IMR-90 (cell line): Measurements from ENCODE around the gene CXCL3. TPM values are rescaled to one million over a fixed set of nuclear protein-coding genes. Genes with fewer than 3 reads are reported as not detected.

ENCODE experiments used
- ATAC-seq: fragments of 200-7000 bp; cut with Tn5 transposase; 2 replicates; pipeline ENCODE4 v1.9.1; 2020; ENCODE audit warnings: low read depth, mild to moderate bottlenecking, moderate library complexity
- BruUV-seq: library from RNA; stranded (reverse); fragments of 400-500 nt; replicated peaks from 2 replicates; lab custom pipeline; 2021; lab: Mats Ljungman, UMichigan
- CTCF ChIA-PET: fragments of 300-600 bp; formaldehyde crosslinking; extraction: SDS; loops from one replicate; lab custom pipeline; 2021; ENCODE audit warnings: antibody characterized with exemption; lab: Yijun Ruan, JAX
- POLR2A ChIA-PET: fragments of 300-600 bp; sonication (Branson Sonifier 250); formaldehyde crosslinking; loops from one replicate; lab custom pipeline; 2022; ENCODE audit warnings: antibody characterized with exemption; ENCODE audit not compliant: unreplicated experiment; lab: Charles Lee
- DNase-seq: peaks from one replicate; pipeline ENCODE4 v3.0.0; 2013
- H2AFZ ChIP-seq: replicated peaks from 2 replicates; pipeline ENCODE3; 2013; ENCODE audit warnings: low read length, mild to moderate bottlenecking; ENCODE audit not compliant: poor library complexity
- H2AK5ac ChIP-seq: 2 replicates; pipeline ENCODE4 v1.6.1; 2013; ENCODE audit warnings: low read depth, low read length, inconsistent platforms
- H2AK9ac ChIP-seq: replicated peaks from 2 replicates; pipeline ENCODE3; 2013; ENCODE audit warnings: mild to moderate bottlenecking, low read depth, low read length, moderate library complexity; ENCODE audit not compliant: poor library complexity
- H2BK120ac ChIP-seq: 2 replicates; pipeline ENCODE4 v1.6.1; 2013; ENCODE audit warnings: low read depth, low read length, inconsistent platforms
- H2BK15ac ChIP-seq: 3 replicates; pipeline ENCODE4 v1.6.1; 2013; ENCODE audit warnings: low read depth, low read length, inconsistent platforms
- H2BK20ac ChIP-seq: 2 replicates; pipeline ENCODE4 v1.6.1; 2013; ENCODE audit warnings: low read depth, mild to moderate bottlenecking, inconsistent platforms, low read length, moderate library complexity
- H2BK5ac ChIP-seq: 2 replicates; pipeline ENCODE4 v1.6.1; 2013; ENCODE audit warnings: mild to moderate bottlenecking, low read depth, low read length, inconsistent platforms; ENCODE audit not compliant: poor library complexity, severe bottlenecking
- H3K14ac ChIP-seq: replicated peaks from 2 replicates; pipeline ENCODE4 v1.6.1; 2013; ENCODE audit warnings: low read depth, low read length, inconsistent platforms
- H3K18ac ChIP-seq: 2 replicates; pipeline ENCODE4 v1.6.1; 2013; ENCODE audit warnings: low read depth, low read length, control low read depth
- H3K23ac ChIP-seq: 2 replicates; pipeline ENCODE4 v1.6.1; 2013; ENCODE audit warnings: low read depth, low read length, inconsistent platforms
- H3K27ac ChIP-seq: 2 replicates; pipeline ENCODE4 v1.5.1; 2013; ENCODE audit warnings: mild to moderate bottlenecking, control low read depth, low read length; ENCODE audit not compliant: insufficient read depth
- H3K27me3 ChIP-seq: 2 replicates; pipeline ENCODE4 v1.6.1; 2013; ENCODE audit warnings: low read length; ENCODE audit not compliant: control insufficient read depth, insufficient read depth
- H3K36me3 ChIP-seq: 2 replicates; pipeline ENCODE4 v1.6.1; 2013; ENCODE audit warnings: low read length, mixed read lengths; ENCODE audit not compliant: control insufficient read depth, insufficient read depth
- H3K4ac ChIP-seq: 2 replicates; pipeline ENCODE4 v1.6.1; 2013; ENCODE audit warnings: low read depth, low read length, inconsistent platforms
- H3K4me1 ChIP-seq: 2 replicates; pipeline ENCODE4 v1.6.1; 2013; ENCODE audit warnings: low read length, mixed read lengths; ENCODE audit not compliant: control insufficient read depth, insufficient read depth
- H3K4me2 ChIP-seq: 2 replicates; pipeline ENCODE4 v1.6.1; 2013; ENCODE audit warnings: low read depth, mild to moderate bottlenecking, control low read depth, low read length, moderate library complexity
- H3K4me3 ChIP-seq: 2 replicates; pipeline ENCODE4 v1.5.1; 2013; ENCODE audit warnings: low read depth, mild to moderate bottlenecking, control low read depth, low read length, moderate library complexity; ENCODE audit not compliant: insufficient read depth
- H3K56ac ChIP-seq: 2 replicates; pipeline ENCODE4 v1.6.1; 2013; ENCODE audit warnings: low read length, inconsistent platforms; ENCODE audit not compliant: insufficient read depth; ENCODE audit errors: extremely low read depth
- H3K79me1 ChIP-seq, 2 experiments: 2 replicates each; pipeline ENCODE4 v1.6.1; 2013; ENCODE audit warnings: low read length in 2 of 2, inconsistent platforms in 1 of 2, low read depth in 1 of 2
- H3K9ac ChIP-seq: 2 replicates; pipeline ENCODE4 v1.6.1; 2013; ENCODE audit warnings: low read depth, low read length, control low read depth
- H3K9me1 ChIP-seq: 2 replicates; pipeline ENCODE4 v1.6.1; 2013; ENCODE audit warnings: low read length, inconsistent platforms; ENCODE audit not compliant: insufficient read depth
- H3K9me3 ChIP-seq: 2 replicates; pipeline ENCODE4 v1.6.1; 2013; ENCODE audit warnings: low read length; ENCODE audit not compliant: control insufficient read depth, insufficient read depth
- H4K20me1 ChIP-seq: 2 replicates; pipeline ENCODE4 v1.6.1; 2013; ENCODE audit warnings: low read length, inconsistent platforms; ENCODE audit not compliant: insufficient read depth
- H4K5ac ChIP-seq: 2 replicates; pipeline ENCODE4 v1.6.1; 2013; ENCODE audit warnings: mild to moderate bottlenecking, low read depth, low read length, control low read depth
- H4K8ac ChIP-seq, 2 experiments: 2 replicates each; pipeline ENCODE4 v1.6.1; 2013; ENCODE audit warnings: low read depth in 2 of 2, low read length in 2 of 2, control low read depth in 1 of 2, inconsistent platforms in 1 of 2
- H4K91ac ChIP-seq: 2 replicates; pipeline ENCODE4 v1.6.1; 2013; ENCODE audit warnings: low read depth, low read length, inconsistent platforms; ENCODE audit not compliant: insufficient read depth
- CHD1 ChIP-seq: IDR thresholded peaks from 2 replicates; pipeline ENCODE4 v1.6.1; 2012; ENCODE audit warnings: low read depth, low read length, improper control_type of control experiment
- MAFK ChIP-seq: IDR thresholded peaks from 2 replicates; pipeline ENCODE4 v1.6.1; 2012; ENCODE audit warnings: low read depth, low read length, improper control_type of control experiment
- NFE2L2 ChIP-seq: fragments of 150-350 bp; IDR thresholded peaks from 2 replicates; pipeline ENCODE4 v1.6.1; 2016; ENCODE audit warnings: low read depth, mild to moderate bottlenecking, low read length
- RFX5 ChIP-seq: IDR thresholded peaks from 2 replicates; pipeline ENCODE4 v1.8.0; 2012; ENCODE audit warnings: low read depth, mild to moderate bottlenecking, low read length, moderate library complexity
- SMC3 ChIP-seq: fragments of 150-350 bp; IDR thresholded peaks from 2 replicates; pipeline ENCODE4 v1.6.1; 2016; ENCODE audit warnings: low read depth, mild to moderate bottlenecking, antibody characterized with exemption, low read length, moderate library complexity
- dilution Hi-C: fragments of 300-500 bp; cut with HindIII; formaldehyde crosslinking; loops from one replicate; pipeline ENCODE4 v1.14.3; 2018; ENCODE audit warnings: low sequenced_read_pairs; ENCODE audit not compliant: unreplicated experiment
- in situ Hi-C: fragments of 300-500 bp; cut with MboI; formaldehyde crosslinking; loops from 3 replicates; pipeline ENCODE4 v1.14.3; 2019; ENCODE audit warnings: low sequenced_read_pairs, inconsistent platforms, mixed read lengths
- intact Hi-C: fragments of 100-400 bp; cut with micrococcal nuclease; formaldehyde crosslinking; loops from 2 replicates; pipeline ENCODE4 v1.10.0; 2022
- polyA plus RNA-seq, 3 experiments: library from polyadenylated mRNA; depleted of rRNA; stranded (reverse); fragments of >200 nt; gene quantifications; 2 replicates each; pipeline ENCODE4 v1.2.3, GENCODE V29; 2012; ENCODE audit warnings: low replicate concordance in 1 of 3
- total RNA-seq: library from RNA; depleted of rRNA; stranded (reverse); fragments of >200 nt; gene quantifications from 2 replicates; pipeline ENCODE4 v1.2.3, GENCODE V29; 2012

CXCL3 gene
- total and polyA plus RNA-seq, 2 of the 4 experiments (the other 2 are of a cell fraction), result 0.18 to 0.74 TPM

DNA sequence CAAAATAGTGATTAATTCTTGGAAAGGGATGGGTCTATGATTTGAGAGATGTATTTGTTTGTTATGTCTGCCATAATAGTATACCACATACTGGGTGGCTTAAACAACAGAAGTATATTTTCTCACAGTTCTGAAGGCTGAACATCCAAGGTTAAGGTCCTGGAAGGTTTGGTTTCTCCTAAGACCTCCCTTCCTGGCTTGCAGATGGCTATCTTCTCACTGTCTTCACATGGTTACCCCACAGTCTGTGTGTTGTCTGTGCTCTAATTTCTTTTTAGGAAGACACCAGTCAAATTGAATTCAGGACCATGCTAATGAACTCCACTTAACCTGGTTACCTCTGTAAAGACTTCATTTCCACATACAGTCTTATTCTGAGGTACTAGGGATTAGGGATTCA, 34.9 kb upstream of the CXCL3 start:
- no peak overlapping the region for H3K27ac ChIP-seq
- no peak overlapping the region for H3K4me3 ChIP-seq
- no peaks in the 10 kb centered on the region; the same call in 1 of the 2 replicates for H3K9me3 ChIP-seq
- intact Hi-C loops (no loop called here), in situ Hi-C loops (no loop called here), dilution Hi-C loops (no loop called here)
- H3K36me3 ChIP-seq, result no peaks in the 10 kb centered on the region
- no peak overlapping the region for H2BK5ac ChIP-seq
- H3K23ac ChIP-seq, result no peak overlapping the region
- no peaks in the 10 kb centered on the region; the same call in 1 of the 2 replicates for H3K27me3 ChIP-seq
- no peak overlapping the region for H3K14ac ChIP-seq
- BruUV-seq, result no TSS peak
- no peak overlapping the region for H4K8ac ChIP-seq
- H3K4me1 ChIP-seq, result peaks cover 2% of the 10 kb centered on the region; the same call in 1 of the 2 replicates
- no peaks in the 10 kb centered on the region for H3K9me1 ChIP-seq
- no peaks in the 10 kb centered on the region for H4K20me1 ChIP-seq
- no peak overlapping the region for H3K56ac ChIP-seq
- no peak overlapping the region for H2BK120ac ChIP-seq
- DNase-seq, result no peak
- CTCF ChIA-PET, result no interaction called here
- no peak overlapping the region for H3K9ac ChIP-seq
- H4K91ac ChIP-seq, result no peak overlapping the region
- H2BK20ac ChIP-seq, result no peak overlapping the region
- no peak for ATAC-seq
- H2AK9ac ChIP-seq, result no peak overlapping the region
- no peak overlapping the region for H2BK15ac ChIP-seq
- no peak overlapping the region for H2AFZ ChIP-seq
- no peak overlapping the region for H3K18ac ChIP-seq
- H4K5ac ChIP-seq, result no peak overlapping the region
- no peak overlapping the region for H2AK5ac ChIP-seq
- POLR2A ChIA-PET, result no interaction called here
- no peak for TF ChIP-seq MAFK
- TF ChIP-seq SMC3, result no peak
- TF ChIP-seq NFE2L2, result no peak
- no peak for TF ChIP-seq RFX5
- no peak for TF ChIP-seq CHD1
- H3K4ac ChIP-seq, result no peak overlapping the region
- no peaks in the 10 kb centered on the region for H3K79me1 ChIP-seq
- H3K4me2 ChIP-seq, result no peak overlapping the region
